Stimulated activated CD8-positive, alpha-beta memory T cell treated with anti-CD3 and anti-CD28 coated beads, Interleukin-15, amount 100 ng/mL, for 4 hours (primary cell): Measurements from ENCODE around the gene DSCAML1.
"Not testable (repeated sequence)": the region's sequence is repeated elsewhere in the genome, so short reads cannot be mapped to it uniquely, and the experiment has no call there.

ENCODE experiments used
- DNase-seq, 2 donors: peaks; one replicate each; pipeline ENCODE4 v3.0.0-alpha.2; 2020; ENCODE audit warnings: low read depth in 2 of 2

Gene DSCAML1

GRCh38 chr11:117794135-117794534 is 2.9 kb downstream of the DSCAML1 start:
- DNase-seq, result no peak

DNA sequence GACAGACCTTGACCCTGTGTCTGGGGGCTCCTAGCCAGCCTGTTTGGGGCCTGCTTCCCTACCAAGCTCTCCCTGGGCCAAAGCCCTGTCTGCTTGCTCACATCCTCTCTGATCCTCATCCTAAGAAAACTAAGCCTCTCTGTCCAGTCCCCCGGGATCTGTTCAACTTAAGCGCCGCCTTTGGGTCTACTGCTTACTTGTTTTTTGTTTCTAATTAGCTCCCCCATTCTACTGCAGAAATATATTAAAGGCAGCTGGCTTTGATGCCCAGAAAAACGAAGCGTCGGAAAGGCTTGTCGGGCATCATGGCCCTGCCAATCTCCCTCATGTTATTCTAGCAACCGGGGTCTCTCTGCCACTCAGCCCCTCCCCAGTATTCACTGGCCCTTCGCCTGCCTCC is 3.4 kb downstream of the DSCAML1 start:
- DNase-seq, result no peak

- no peak for DNase-seq
These were observed 4.0 kb downstream of the DSCAML1 start for GRCh38 chr11:117792992-117793391.

DNA sequence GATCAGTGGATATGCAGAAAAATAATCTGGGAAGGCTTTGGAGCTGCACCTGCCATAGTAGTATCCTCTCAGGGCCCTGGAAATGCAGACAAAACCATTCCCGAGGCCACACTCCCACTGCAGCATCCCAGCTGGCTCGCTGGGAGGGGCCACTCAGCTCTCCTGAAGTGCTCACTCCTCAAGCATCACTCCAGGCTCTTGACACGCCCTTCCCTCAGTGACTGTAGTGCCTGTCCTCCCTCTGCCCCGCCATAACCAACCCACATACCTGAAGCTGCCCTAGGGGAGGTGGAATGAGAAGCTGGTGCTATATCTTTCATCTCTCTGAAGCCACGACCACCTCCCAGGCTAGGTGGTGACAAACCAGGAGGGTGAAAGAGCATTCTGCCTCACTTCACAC is 4.8 kb downstream of the DSCAML1 start:
- DNase-seq, result no peak

GRCh38 chr11:117790279-117790678 is 6.7 kb downstream of the DSCAML1 start:
- DNase-seq, result no peak

DNA sequence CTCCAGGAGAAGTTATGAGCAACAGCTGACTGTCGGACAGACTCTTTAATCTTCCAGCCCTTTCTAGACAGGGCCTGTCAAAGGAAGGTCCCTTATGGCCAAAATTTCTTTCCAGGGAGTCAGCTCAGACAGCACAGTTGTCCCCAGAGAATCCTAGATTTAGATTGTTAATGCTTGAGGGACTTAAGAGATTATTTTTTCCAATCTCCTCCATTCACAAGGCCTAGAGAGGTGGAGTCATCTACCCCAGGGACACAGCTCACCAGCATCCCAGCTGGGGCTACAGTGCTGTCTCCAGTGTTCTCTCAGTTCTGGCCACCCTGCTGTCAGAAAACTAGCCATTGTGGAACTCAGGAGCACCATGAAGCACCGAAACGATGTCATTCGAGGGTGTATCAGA is 7.8 kb downstream of the DSCAML1 start:
- no peak for DNase-seq

DNA sequence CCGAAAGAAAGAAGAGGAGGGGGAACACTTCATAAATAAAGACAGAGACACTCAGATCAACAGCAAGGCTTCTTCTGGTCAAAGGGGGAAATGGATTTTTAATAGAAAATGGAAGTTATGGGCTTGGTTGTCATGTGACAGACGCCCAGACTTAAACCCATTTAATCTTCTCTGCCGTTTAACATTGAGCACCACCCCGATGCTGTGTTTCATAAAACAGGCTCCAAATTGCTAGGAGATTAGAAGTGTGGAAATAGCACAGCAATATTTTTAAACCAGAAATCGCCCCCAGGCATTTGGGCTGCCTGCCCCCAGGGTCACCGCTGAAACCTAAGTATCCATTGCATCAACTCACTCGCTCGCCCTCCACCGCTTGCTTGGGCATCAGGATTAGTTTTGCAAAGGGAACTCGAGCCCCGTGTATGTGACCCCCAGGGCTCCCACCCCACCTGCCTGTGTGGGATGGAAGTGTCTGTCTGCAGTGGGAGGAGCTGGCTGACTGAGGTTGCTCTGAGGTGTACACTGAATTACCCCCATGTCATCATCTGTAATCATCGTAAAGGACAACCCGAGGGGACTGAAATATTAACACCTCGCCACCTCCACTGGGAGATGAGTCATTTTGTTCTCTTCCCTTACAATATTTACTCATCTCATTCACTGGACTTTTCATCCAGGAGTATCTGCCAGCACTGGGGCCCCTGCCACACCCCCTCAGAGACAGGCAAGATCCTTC is 10.7 kb downstream of the DSCAML1 start:
- no peak for DNase-seq

GRCh38 chr11:117782101-117782500 is 14.9 kb downstream of the DSCAML1 start:
- no peak for DNase-seq

DNA sequence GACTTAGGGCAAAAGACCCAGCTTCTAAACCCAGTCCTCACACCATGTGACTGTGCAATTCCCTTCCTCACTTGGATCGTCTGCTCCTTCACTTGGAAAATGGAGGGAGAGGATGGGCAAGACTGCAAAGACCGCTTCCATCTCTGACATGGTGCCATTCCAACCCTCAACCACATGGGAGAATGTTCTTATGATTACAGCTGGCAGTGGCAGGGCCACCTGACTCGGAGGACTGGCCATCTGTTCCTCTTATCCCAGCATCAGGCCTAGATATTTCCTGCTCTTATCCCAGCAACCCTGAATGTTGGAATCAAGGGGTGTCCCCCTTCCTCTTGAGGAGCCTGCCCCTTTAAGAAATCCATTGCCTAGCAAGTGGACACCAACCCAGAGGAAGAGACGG is 15.4 kb downstream of the DSCAML1 start:
- no peak for DNase-seq

- DNase-seq, result no peak
These were observed 16.6 kb downstream of the DSCAML1 start for GRCh38 chr11:117780456-117780855.

GRCh38 chr11:117774553-117774952 is 22.5 kb downstream of the DSCAML1 start:
- DNase-seq, result no peak

DNA sequence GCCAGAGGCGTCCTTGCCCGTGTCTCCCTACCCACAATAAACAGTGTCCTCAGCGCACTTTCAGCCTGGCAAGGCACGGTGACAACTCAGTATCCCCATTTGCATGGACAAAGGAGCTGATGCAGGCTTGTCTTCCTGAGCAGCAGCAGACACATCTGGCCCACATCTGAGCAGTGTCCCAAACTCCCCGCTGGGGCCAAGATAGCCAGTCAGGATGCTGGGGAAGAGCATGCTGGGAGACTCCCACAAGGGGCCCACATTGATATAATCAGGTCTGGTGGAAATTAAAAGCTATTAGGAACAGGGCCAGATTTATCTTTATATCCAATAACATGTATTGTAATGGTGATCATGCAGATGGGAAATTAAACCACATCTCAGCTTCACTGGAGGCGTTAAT is 24.7 kb downstream of the DSCAML1 start:
- no peak for DNase-seq

DNA sequence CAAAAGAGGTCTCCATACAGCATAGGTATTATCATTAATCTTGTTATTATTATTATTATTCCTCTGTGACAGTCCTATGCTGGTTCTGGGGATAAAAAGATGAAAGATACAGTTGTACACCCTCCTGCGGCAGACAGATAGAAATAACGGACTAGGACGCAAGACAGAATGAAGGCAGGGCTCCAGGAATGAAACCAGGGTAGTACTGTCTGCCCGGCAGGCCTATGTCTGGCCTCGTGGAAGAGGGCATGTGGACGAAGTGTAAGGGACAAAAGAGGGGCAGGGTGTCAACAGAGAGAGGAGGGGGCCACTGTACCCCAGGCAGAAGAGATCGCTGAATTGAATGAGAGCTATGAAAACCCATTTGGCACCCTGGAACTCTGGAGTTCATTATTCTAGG is 25.2 kb downstream of the DSCAML1 start:
- no peak for DNase-seq

DNA sequence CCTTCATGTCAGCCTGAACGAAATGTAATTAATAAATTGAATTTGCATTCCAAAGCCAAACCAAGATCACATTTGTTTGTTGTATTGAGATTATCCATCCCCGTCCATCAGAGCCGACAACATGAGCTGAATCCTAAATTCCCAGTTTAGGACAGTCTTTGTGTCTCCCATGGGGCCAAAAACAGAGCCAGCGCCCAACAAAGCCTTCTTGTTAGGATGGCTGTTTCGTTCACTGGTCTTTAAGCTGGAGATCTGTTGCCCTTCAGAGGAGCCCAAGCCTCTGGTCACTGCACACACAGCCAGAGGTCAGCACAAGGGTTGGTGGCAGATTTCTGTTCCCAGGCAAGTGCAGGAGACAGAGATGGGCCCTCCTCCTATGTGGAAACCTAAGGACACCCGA is 25.8 kb downstream of the DSCAML1 start:
- no peak for DNase-seq

DNA sequence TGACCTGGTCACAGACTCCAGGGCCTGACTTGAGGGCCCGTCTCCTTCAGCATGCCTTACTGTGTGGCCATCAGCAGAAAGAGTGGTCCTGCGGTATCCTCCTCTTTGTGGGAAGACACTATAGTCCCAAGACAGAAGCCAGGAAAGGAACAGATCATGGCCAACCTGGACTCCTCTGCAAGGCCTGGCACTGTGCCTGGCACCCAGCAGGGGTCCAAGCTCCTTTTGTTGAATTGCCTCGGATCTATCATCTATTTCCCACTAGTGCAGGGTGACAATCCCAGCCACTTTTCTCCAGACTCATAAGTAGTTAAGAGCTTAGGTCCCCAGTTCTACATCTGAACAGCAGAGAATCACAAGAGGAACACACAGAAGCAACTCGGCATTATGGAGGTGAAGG is 27.0 kb downstream of the DSCAML1 start:
- DNase-seq, result no peak

DNA sequence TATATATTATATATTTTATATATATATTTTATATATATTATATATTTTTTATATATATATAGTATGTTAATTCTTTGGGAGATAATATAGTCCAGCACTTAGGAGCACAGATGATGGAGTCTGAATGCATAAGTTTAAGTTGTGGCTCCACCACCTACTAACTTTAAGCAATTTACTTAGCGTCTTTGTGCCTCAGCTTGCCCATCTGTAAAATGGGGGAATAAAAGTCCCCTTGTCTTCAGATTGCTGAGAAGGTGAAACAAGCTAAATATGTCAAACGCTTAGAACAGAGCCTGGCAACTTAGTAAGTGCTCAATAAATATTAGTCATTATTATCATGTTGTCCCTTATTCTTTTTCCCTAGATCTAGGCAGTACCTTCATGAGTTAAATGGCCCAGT is 27.5 kb downstream of the DSCAML1 start:
- no peak for DNase-seq

- no peak for DNase-seq
These were observed 28.5 kb downstream of the DSCAML1 start for GRCh38 chr11:117768506-117768905.

DNA sequence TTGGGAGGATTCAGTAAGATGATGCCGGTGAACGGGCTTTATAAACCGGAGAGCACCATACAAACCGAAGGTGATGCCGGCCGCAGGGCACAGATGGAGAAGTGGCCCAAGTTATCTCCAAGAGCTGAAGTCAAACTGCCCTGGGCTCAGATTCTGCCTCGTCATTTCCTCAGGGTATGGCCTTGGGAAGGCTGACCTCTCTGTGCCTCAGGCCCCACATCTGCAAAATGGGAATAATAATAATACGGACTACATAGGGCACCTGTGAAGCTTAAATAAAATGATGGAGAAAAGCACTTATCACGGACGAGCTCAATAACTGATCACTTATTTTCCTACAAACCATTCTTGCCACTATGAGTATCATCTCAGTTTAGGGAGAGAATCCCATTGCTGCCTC is 29.9 kb downstream of the DSCAML1 start:
- DNase-seq, result no peak

GRCh38 chr11:117766576-117766975 is 30.4 kb downstream of the DSCAML1 start:
- no peak for DNase-seq

DNA sequence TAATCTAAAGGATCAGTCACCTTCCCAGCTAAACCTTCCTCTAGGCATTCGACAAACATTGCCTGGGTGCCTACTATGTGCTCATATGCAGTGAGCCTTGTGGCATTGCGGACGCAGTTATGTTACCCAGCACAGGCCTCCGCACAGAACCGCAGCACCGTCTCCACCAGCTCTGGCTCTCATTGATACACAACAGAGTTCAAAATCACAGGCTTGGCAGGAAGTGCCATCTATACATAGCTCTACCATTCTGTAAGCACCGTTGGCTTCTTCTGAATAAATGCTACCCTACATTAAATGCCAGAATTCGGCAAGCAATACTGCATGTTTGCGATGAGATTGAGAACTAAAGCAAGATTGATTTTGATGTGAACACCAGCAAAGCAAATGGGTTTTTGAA is 31.0 kb downstream of the DSCAML1 start:
- DNase-seq, result no peak

DNA sequence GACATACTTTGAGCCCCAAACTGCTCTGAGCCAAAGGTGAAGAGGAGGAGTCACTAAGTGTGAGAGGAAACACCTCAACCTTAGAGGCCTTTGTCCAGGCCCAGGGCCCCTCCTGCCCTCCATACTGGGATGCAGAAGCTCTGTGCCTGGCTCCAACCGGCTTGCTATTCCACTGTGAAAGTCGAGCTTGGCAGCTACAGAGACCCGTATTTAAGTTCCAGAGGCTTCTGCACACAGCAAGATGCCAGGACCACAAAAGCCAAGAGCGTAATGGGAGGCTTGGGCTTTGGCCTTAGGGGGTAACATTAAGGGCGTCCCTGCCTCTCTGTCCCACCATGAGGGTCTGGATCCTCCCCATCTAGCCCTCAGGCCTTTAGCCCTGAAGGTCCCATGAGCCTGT is 31.9 kb downstream of the DSCAML1 start:
- DNase-seq, result no peak

GRCh38 chr11:117763465-117763864 is 33.6 kb downstream of the DSCAML1 start:
- DNase-seq, result not testable (repeated sequence)

DNA sequence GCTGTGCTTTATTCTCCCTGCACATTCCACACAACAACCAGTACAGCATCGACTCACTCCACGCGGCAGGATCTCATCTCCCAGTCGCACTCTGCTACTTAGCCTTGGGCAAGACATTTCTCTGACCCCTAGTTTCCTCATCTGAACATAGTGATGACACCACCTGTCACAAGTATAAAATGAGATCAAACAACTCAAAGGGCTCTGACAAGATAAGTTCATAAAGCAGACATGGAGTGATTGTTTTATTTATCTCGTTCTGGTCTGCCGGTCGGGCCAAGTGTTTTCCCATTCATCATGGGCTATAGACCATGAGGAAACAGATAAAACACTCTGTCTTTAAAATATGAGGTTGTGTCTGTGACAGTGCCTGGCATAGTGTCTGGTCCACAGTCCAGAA is 35.0 kb downstream of the DSCAML1 start:
- no peak for DNase-seq

DNA sequence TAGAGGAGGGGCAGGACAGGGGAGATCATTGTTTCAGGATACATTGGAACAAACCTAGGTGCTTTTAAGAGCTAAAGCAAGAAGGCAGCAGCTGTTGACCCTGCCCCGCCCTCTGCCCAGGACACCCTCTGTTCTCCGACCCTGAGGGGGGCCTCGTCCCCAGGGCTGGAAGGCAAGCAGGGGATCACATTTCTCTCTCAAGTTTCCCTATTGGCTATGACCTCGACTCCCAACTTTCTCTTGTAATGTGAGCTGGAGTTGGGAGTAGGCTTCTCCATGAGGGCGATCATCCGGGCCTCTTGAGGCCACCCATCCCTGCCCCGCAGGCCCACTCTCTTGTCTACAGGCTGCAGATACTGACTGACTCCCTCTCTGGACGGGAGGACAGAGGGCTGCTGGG is 37.7 kb downstream of the DSCAML1 start:
- no peak for DNase-seq
